MCF 10A (cell line): Measurements from ENCODE around the gene ZDHHC9. TPM values are rescaled to one million over a fixed set of nuclear protein-coding genes. Genes with fewer than 3 reads are reported as not detected.

Source experiments
- BruUV-seq: library from RNA; stranded (reverse); fragments of 400-500 nt; replicated peaks from 2 replicates; lab custom pipeline; 2021; lab: Mats Ljungman, UMichigan
- CTCF ChIA-PET: fragments of 300-600 bp; sonication (Branson Sonifier 250); formaldehyde crosslinking; extraction: SDS; loops from one replicate; lab custom pipeline; 2021; ENCODE audit warnings: antibody characterized with exemption, inconsistent platforms; lab: Yijun Ruan, JAX
- POLR2A ChIA-PET: fragments of 300-600, 350-650 bp; sonication (Branson Sonifier 250); formaldehyde crosslinking; extraction: SDS; loops from one replicate; lab custom pipeline; 2020; ENCODE audit warnings: antibody characterized with exemption, inconsistent platforms; lab: Yijun Ruan, JAX
- DNase-seq: peaks from one replicate; pipeline ENCODE4 v3.0.0-alpha.2; 2018; ENCODE audit not compliant: unreplicated experiment
- H3K27ac Mint-ChIP-seq: one replicate; pipeline ENCODE4 v1.8.0; 2022; ENCODE audit warnings: mild to moderate bottlenecking, low read depth, mixed read lengths; ENCODE audit not compliant: unreplicated experiment
- H3K27me3 Mint-ChIP-seq: one replicate; pipeline ENCODE4 v1.8.0; 2022; ENCODE audit warnings: mixed read lengths; ENCODE audit not compliant: insufficient read depth, unreplicated experiment
- H3K36me3 Mint-ChIP-seq: one replicate; pipeline ENCODE4 v1.8.0; 2022; ENCODE audit warnings: mild to moderate bottlenecking, moderate library complexity, mixed read lengths; ENCODE audit not compliant: insufficient read depth, unreplicated experiment
- H3K4me1 Mint-ChIP-seq: one replicate; pipeline ENCODE4 v1.8.0; 2022; ENCODE audit warnings: mixed read lengths; ENCODE audit not compliant: insufficient read depth, unreplicated experiment
- H3K4me3 Mint-ChIP-seq: one replicate; pipeline ENCODE4 v1.8.0; 2022; ENCODE audit warnings: mild to moderate bottlenecking, moderate library complexity, mixed read lengths; ENCODE audit not compliant: unreplicated experiment
- H3K9me3 Mint-ChIP-seq: one replicate; pipeline ENCODE4 v1.8.0; 2022; ENCODE audit warnings: mixed read lengths; ENCODE audit not compliant: unreplicated experiment
- CTCF ChIP-seq: fragments of 200-600 bp; IDR thresholded peaks from one replicate; pipeline ENCODE4 v1.8.0; 2022; ENCODE audit warnings: antibody characterized with exemption, mild to moderate bottlenecking; ENCODE audit not compliant: unreplicated experiment
- intact Hi-C: fragments of 100-400 bp; cut with micrococcal nuclease; formaldehyde crosslinking; loops from 2 replicates; pipeline ENCODE4 v1.14.1; 2022
- total RNA-seq: library from RNA; stranded (reverse); gene quantifications from 2 replicates; pipeline ENCODE4 v1.2.3, GENCODE V29; 2022

Gene ZDHHC9
- total RNA-seq, 1 experiment from 2014 or later, result 30.6 TPM

GRCh38 chrX:129791336-129791735 is 52.4 kb downstream of the ZDHHC9 start:
- no peak for TF ChIP-seq CTCF
- BruUV-seq, result no TSS peak
- intact Hi-C loops, result no loop called here
- H3K27ac Mint-ChIP-seq, result no peak overlapping the region
- DNase-seq, result no peak
- H3K4me3 Mint-ChIP-seq, result no peak overlapping the region
- ChIA-PET POLR2A (interaction anchor here (0.7 kb wide), 1 partner anchor 149 kb away, joined by 3 read pairs; no protein-coding TSS in a partner anchor), CTCF (interaction anchor here (0.5 to 1.3 kb wide), 3 partner anchors 9 to 191 kb away, joined by 3 to 5 read pairs (median 4); no protein-coding TSS in a partner anchor)
- peaks cover 12% of the 10 kb centered on the region for H3K27me3 Mint-ChIP-seq
- no peaks in the 10 kb centered on the region for H3K9me3 Mint-ChIP-seq
- H3K36me3 Mint-ChIP-seq, result peaks cover 6% of the 10 kb centered on the region
- H3K4me1 Mint-ChIP-seq, result no peaks in the 10 kb centered on the region

- Mint-ChIP-seq H3K9me3 (no peaks in the 10 kb centered on the region), H3K4me3 (no peak overlapping the region), H3K27ac (no peak overlapping the region), H3K36me3 (peaks cover 6% of the 10 kb centered on the region), H3K4me1 (no peaks in the 10 kb centered on the region), H3K27me3 (peaks cover 12% of the 10 kb centered on the region)
- POLR2A ChIA-PET, result interaction anchor here (0.6 kb wide), 1 partner anchor 115 kb away, joined by 4 read pairs; the partner anchor contains the start of gene UTP14A
- TF ChIP-seq CTCF, result no peak
- intact Hi-C loops, result no loop called here
- CTCF ChIA-PET, result interaction anchor here (0.5 kb wide), 1 partner anchor 77 kb away, joined by 5 read pairs; no protein-coding TSS in a partner anchor
- no peak for DNase-seq
- BruUV-seq, result no TSS peak
These were observed 52.9 kb downstream of the ZDHHC9 start for GRCh38 chrX:129790808-129791207.

GRCh38 chrX:129790146-129790545 is 53.5 kb downstream of the ZDHHC9 start:
- no peaks in the 10 kb centered on the region for H3K9me3 Mint-ChIP-seq
- H3K4me3 Mint-ChIP-seq, result no peak overlapping the region
- no peaks in the 10 kb centered on the region for H3K4me1 Mint-ChIP-seq
- H3K27me3 Mint-ChIP-seq, result peaks cover 12% of the 10 kb centered on the region
- peaks cover 6% of the 10 kb centered on the region for H3K36me3 Mint-ChIP-seq
- no peak overlapping the region for H3K27ac Mint-ChIP-seq
- no TSS peak for BruUV-seq
- ChIA-PET POLR2A (interaction anchor here (0.6 kb wide), 1 partner anchor 116 kb away, joined by 4 read pairs; the partner anchor contains the start of gene UTP14A), CTCF (no interaction called here)
- no peak for DNase-seq
- no peak for TF ChIP-seq CTCF
- intact Hi-C loops, result no loop called here

- TF ChIP-seq CTCF, result no peak
- no peak for DNase-seq
- H3K27me3 Mint-ChIP-seq, result peaks cover 19% of the 10 kb centered on the region
- BruUV-seq, result no TSS peak
- H3K27ac Mint-ChIP-seq, result no peak overlapping the region
- H3K36me3 Mint-ChIP-seq, result no peaks in the 10 kb centered on the region
- intact Hi-C loops, result no loop called here
- POLR2A ChIA-PET, result no interaction called here
- CTCF ChIA-PET, result no interaction called here
- no peak overlapping the region for H3K4me3 Mint-ChIP-seq
- no peaks in the 10 kb centered on the region for H3K9me3 Mint-ChIP-seq
- no peaks in the 10 kb centered on the region for H3K4me1 Mint-ChIP-seq
These were observed 55.2 kb downstream of the ZDHHC9 start for GRCh38 chrX:129788527-129788926.
